Stimulated activated CD8-positive, alpha-beta memory T cell treated with anti-CD3 and anti-CD28 coated beads, Interleukin-12 subunit alpha, Interleukin-12 subunit beta, amount 100 ng/mL, for 24 hours (primary cell): Measurements from ENCODE around the gene CALHM3.

Experiments
- DNase-seq: peaks from one replicate; pipeline ENCODE4 v3.0.0-alpha.2; 2020; ENCODE audit errors: extremely low read depth

CALHM3 gene

GRCh38 chr10:103450201-103450695 is 28.8 kb downstream of the CALHM3 start:
- DNase-seq: no peak

- DNase-seq: no peak
These were observed 29.6 kb downstream of the CALHM3 start for GRCh38 chr10:103449208-103450144.

- DNase-seq: no peak
These were observed 30.3 kb downstream of the CALHM3 start for GRCh38 chr10:103448746-103449145.

GRCh38 chr10:103447187-103447586 is 31.9 kb downstream of the CALHM3 start:
- DNase-seq: no peak

- no peak for DNase-seq
These were observed 33.1 kb downstream of the CALHM3 start for GRCh38 chr10:103445767-103446567.

- DNase-seq: no peak
These were observed 33.7 kb downstream of the CALHM3 start for GRCh38 chr10:103445366-103445765.

GRCh38 chr10:103444478-103444877 is 34.6 kb downstream of the CALHM3 start:
- DNase-seq: no peak

GRCh38 chr10:103443475-103444185 is 35.4 kb downstream of the CALHM3 start:
- no peak for DNase-seq

GRCh38 chr10:103442031-103442461 is 37.0 kb downstream of the CALHM3 start:
- DNase-seq: no peak

GRCh38 chr10:103441611-103442010 is 37.4 kb downstream of the CALHM3 start:
- no peak for DNase-seq

- DNase-seq: no peak
These were observed 37.8 kb downstream of the CALHM3 start for GRCh38 chr10:103441206-103441605.

GRCh38 chr10:103440416-103440815 is 38.6 kb downstream of the CALHM3 start:
- DNase-seq: no peak

- no peak for DNase-seq
These were observed 39.3 kb downstream of the CALHM3 start for GRCh38 chr10:103439776-103440175.

GRCh38 chr10:103433858-103434257 is 45.2 kb downstream of the CALHM3 start:
- DNase-seq: no peak

GRCh38 chr10:103431902-103432301 is 47.1 kb downstream of the CALHM3 start:
- DNase-seq: no peak

GRCh38 chr10:103429647-103430046 is 49.4 kb downstream of the CALHM3 start:
- no peak for DNase-seq

GRCh38 chr10:103428989-103429643 is 49.9 kb downstream of the CALHM3 start:
- DNase-seq: no peak

GRCh38 chr10:103427866-103428265 is 51.2 kb downstream of the CALHM3 start:
- DNase-seq: no peak

- DNase-seq: no peak
These were observed 55.3 kb downstream of the CALHM3 start for GRCh38 chr10:103423748-103424147.
